NOMO-1 treated with DMSO at 0.1 percent for 48 hours (cell line): ENCODE results near the gene CLCN6.
"Not testable (repeated sequence)": the region's sequence is repeated elsewhere in the genome, so short reads cannot be mapped to it uniquely, and the experiment has no call there.

Experiments used
- DNase-seq: peaks from one replicate; lab custom pipeline; 2025; ENCODE audit not compliant: unreplicated experiment; lab: John Stamatoyannopoulos, UW

CLCN6 gene

GRCh38 chr1:11794446-11795237, 11.3 kb upstream of the CLCN6 start:
- no peak for DNase-seq

GRCh38 chr1:11795238-11795890, 10.6 kb upstream of the CLCN6 start:
- no peak for DNase-seq

- no peak for DNase-seq
Observed at GRCh38 chr1:11796036-11796828, 9.8 kb upstream of the CLCN6 start.

DNA sequence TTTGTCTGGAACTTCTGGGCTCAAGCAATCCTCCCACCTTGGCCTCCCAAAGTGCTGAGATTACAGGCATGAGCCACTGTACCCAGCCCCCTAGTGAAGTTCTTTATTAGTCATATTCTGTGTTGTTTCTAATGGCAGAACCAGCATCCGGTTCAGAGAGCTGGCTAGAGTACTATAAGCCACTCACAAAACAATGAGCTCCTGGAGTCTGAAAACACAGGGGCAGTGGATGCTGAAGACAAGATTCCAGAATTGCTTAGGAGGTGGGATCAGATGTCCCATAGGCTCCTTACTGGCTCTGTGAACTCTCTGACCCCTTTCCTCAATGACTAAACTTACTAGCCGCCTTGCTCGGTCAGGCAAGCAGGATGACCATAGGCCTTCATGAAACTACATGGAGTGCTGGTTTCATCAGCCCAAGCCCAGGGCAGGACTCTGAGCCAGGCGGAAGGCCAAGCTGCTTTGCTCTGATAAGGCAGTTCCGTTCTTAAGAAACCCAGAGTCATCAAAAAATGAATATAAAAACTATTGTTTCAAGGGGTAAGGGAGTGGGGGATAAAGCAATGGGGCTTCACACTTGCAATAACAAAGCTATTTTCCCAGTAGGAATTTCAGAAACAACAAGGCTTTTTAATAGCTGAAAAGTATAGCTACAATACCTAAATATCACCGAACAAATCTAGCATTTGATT, 8.3 kb upstream of the CLCN6 start:
- DNase-seq: no peak

- DNase-seq: no peak
Observed at GRCh38 chr1:11799099-11799498, 6.9 kb upstream of the CLCN6 start.

GRCh38 chr1:11799896-11800295, 6.1 kb upstream of the CLCN6 start:
- DNase-seq: no peak

DNA sequence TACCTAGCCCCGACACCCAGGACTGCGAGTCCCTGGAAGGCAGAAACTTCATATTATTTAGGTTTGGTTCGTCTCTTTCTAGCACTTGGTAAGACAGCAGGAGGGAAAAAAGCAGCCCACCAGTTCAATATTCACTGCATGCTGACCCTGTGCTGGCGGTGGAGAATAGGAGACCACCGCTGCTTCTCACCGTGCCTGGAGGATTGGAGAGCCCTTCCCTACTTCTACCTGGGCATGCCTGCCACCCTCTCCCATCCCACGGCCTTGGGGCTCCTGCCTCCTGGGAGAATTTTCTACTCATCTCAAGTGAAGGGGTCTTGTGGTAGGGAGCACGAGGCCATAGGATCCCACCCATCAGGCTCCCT, 5.6 kb upstream of the CLCN6 start:
- no peak for DNase-seq

DNA sequence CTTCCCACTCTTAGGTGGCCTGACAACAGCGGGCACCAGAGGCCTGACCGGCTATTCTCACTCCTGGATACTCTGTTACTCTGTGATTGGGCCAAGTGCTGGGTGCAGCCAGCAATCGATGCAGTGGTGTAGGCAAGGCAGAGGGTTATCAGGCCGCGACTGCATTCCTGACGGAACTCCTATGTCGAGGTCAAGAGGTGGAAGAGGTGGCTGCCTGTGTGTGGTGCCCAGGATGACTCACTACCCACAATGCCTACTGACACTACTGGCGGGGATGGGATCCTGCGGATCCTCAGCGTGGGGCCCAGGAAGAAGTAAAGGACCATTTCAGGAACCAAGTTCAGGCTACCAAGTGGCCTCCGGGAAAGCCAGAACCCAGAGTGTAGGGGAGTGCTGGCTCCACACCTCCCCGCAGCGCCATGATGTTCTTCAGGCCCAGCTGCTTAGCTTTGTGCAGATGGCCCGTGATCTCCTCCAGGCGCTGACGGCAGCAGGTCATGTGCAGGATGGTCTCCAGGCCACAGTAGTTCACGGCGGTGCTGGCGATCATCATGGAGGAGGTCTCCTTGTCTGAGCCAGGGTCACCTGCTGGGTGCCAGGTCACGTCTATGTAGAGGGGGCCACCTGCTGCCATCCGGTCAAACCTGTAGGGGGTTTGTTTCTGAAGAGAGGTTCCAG, 5.1 kb upstream of the CLCN6 start:
- no peak for DNase-seq

- DNase-seq: peak; percentile 18
Observed at GRCh38 chr1:11802616-11802972, 3.4 kb upstream of the CLCN6 start.

DNA sequence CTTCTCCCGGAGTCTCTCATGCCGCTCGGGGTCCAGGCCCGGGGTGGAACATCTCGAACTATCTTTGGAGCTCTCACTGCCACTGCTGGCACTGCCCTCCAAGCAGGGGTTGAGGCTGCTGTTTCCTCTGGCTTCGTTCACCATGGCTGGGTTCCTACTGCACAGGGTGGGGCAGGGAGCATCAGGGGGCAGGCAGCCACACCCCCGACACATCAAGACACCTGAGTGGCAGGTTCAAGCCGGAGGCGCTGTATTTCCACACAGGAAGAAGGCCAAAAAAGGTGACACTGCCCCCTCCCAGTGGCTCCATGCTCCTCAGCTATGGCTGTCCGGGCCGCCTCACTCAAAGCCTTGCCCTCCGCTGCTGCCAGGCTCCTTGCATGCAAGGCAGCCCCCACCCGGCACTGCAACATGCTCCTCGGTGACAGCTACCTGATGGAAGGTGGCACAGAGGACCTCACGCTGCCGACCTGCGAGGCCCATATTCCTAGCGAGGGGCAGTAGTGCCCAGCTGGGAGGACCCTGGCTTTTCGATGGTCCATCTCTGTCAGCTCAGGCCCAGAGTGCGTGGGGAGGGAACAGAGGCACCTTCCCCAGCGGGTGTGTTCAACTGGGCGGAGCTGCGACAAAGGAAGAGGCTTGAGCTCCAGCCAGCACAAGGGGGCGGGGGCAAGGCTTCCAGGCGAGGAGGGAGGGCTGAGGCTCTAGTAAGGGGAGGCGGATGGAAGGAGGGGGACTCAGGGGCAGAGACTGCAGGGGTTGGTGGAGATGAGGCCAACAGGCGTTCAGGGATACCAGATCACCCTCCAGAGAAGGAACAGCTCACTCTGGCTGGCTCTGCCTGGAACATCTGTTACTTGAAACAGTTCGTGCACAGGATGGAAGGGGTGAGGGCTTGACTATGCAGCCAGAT, 2.8 kb upstream of the CLCN6 start:
- DNase-seq: peak; percentile 88

DNA sequence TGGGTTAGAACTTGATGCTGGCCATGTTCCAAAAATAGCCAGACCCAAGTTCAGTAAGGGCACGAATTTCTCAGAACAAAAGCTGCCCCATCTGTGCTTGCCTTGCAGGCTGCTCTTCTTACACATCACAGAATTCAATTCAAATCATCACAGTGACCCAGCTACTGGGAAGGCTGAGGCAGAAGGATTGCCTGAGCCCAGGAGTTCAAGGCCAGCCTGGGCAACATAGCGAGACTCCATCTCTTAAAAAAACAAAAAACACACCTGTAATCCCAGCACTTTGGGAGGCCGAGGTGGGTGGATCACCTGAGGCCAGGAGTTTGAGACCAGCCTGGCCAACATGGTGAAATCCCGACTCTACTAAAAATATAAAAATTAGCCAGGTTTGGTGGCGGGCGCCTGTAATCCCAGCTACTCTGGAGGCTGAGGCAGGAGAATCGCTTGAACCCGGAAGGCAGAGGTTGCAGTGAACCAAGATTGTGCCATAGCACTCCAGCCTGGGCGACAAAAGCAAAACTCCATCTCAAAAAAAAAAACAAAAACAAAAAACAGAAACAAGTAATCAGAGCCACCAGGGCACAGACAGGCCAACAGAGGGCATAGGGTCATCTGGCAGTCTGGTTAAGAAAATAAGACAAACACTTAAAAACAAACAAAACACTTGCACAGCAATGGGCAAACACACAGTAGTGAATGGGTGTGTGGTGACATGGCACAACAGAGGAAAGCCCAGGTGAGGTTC, 1.9 kb upstream of the CLCN6 start:
- not testable (repeated sequence) for DNase-seq

GRCh38 chr1:11804666-11805421, 1.1 kb upstream of the CLCN6 start:
- no peak for DNase-seq

- DNase-seq: no peak
Observed at GRCh38 chr1:11806307-11806936, 431 bp downstream of the CLCN6 start.

DNA sequence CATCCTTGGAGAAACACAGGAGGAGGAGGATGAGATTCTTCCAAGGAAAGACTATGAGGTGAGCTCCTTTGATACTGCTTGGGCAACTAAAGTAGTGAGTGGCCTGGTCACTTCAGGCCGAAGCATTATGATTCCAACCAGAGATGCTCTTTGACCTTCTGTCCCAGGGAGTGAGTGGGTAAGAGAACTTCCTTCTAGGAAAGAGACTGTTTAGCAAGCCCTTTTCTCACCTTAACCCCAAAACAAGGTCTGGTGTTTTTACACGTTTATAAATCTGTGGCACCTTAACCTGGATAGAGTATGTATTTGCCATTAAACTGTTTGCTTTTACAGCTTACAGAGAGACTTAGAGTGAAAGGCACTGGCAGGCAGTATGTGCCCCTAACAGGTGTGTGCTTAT, 1.1 kb downstream of the CLCN6 start:
- DNase-seq: no peak

DNA sequence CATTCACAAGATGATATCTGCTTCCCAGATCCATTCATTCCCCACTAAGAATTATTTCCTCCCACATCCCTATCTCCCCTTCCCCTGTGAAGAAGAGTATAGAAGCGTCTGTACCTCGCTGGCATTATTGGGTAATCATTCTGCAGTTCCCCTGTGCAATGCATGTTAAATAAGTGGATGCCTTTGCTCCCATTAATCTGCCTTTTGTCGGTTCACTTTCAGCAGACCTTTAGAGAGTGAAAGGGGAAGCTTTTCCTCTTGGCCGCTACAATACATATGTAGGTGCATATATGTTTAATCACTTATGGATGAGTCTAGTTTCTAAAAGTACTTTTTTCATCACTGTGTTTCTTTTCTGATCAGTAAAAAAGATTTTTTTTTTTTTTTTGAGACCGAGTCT, 7.0 kb downstream of the CLCN6 start:
- peak; percentile 65 for DNase-seq

- DNase-seq: no peak
Observed at GRCh38 chr1:11817192-11817591, 11.2 kb downstream of the CLCN6 start.

DNA sequence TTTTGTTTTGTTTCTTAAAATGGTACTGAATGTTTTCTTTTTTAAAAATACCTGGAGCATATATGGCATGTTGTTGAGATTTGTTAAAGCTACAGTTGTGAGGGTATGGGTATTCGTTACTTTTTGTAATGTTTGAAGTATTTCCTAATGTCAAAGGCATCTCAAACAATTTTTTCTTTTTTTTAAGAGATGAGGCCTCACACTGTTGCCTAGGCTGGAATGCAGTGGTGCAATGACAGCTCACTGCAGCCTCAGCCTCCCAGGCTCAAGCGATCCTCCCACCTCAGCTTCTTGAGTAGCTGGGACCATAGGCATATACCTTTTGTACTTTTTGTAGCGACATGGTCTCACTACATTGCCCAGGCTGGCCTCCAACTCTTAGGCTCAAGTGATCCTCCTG, 16.1 kb downstream of the CLCN6 start:
- DNase-seq: no peak
